ENCODE data around the gene TUNAR. TPM values are rescaled to one million over a fixed set of nuclear protein-coding genes. Genes with fewer than 3 reads are reported as not detected.

TUNAR gene
- total RNA-seq, 1 experiment from 2014 or later = not detected

GRCh38 chr14:95895720-95896119 lies 19.1 kb downstream of the TUNAR start:
- Histone ChIP-seq H4K20me1 (ENCODE audit: insufficient read depth) (no peaks in the 10 kb centered on the region), H3K9me2 (ENCODE audit: insufficient read depth) (no peaks in the 10 kb centered on the region), H2AFZ (no peak overlapping the region), H3K79me2 (ENCODE audit: low read depth) (no peaks in the 10 kb centered on the region), H3K27me3 (ENCODE audit: insufficient read depth, low read depth) (peaks cover 77% of the 10 kb centered on the region), H3K9me3 (ENCODE audit: insufficient read depth, low read depth) (no peaks in the 10 kb centered on the region), H3K4me2 (no peak overlapping the region), H3K4me3 (no peak overlapping the region), H3K36me3 (ENCODE audit: low read depth) (no peaks in the 10 kb centered on the region), H3K4me1 (replicated peaks; ENCODE audit: insufficient read depth) (no peaks in the 10 kb centered on the region), H3F3A (ENCODE audit: insufficient read depth, low read depth) (no peaks in the 10 kb centered on the region), H3K27ac (no peak overlapping the region)
- DNase-seq = no peak
- intact Hi-C loops (cut with micrococcal nuclease; ENCODE audit: unreplicated experiment) = no loop called here
- TF ChIP-seq CTCF (conservative IDR thresholded peaks at IDR 0.05) = peak; percentile 43; the same call in 1 of the 2 replicates
- TF ChIP-seq EZH2 (IDR thresholded peaks at IDR 0.05; ENCODE audit: low read depth) = no peak
- POLR2A ChIA-PET (ENCODE audit: unreplicated experiment) = no interaction called here
- CTCF ChIA-PET = no interaction called here
- BruUV-seq (replicated peaks) = no TSS peak

GRCh38 chr14:95896498-95897135 lies 20.0 kb downstream of the TUNAR start:
- H3K79me2 ChIP-seq (ENCODE audit: low read depth) = no peaks in the 10 kb centered on the region
- no peak overlapping the region for H3K4me3 ChIP-seq
- H3F3A ChIP-seq (ENCODE audit: insufficient read depth, low read depth) = no peaks in the 10 kb centered on the region
- TF ChIP-seq EZH2 (IDR thresholded peaks at IDR 0.05; ENCODE audit: low read depth) (no peak), CTCF (conservative IDR thresholded peaks at IDR 0.05) (no peak)
- H2AFZ ChIP-seq = no peak overlapping the region
- no peaks in the 10 kb centered on the region for H3K9me2 ChIP-seq (ENCODE audit: insufficient read depth)
- BruUV-seq (replicated peaks) = no TSS peak
- POLR2A ChIA-PET (ENCODE audit: unreplicated experiment) = no interaction called here
- H3K27me3 ChIP-seq (ENCODE audit: insufficient read depth, low read depth) = peaks cover 71% of the 10 kb centered on the region
- H3K4me1 ChIP-seq (replicated peaks; ENCODE audit: insufficient read depth) = no peaks in the 10 kb centered on the region
- DNase-seq = no peak
- H3K9me3 ChIP-seq (ENCODE audit: insufficient read depth, low read depth) = no peaks in the 10 kb centered on the region
- H3K27ac ChIP-seq = no peak overlapping the region
- CTCF ChIA-PET = no interaction called here
- no peaks in the 10 kb centered on the region for H3K36me3 ChIP-seq (ENCODE audit: low read depth)
- no peaks in the 10 kb centered on the region for H4K20me1 ChIP-seq (ENCODE audit: insufficient read depth)
- no peak overlapping the region for H3K4me2 ChIP-seq
- intact Hi-C loops (cut with micrococcal nuclease; ENCODE audit: unreplicated experiment) = no loop called here

GRCh38 chr14:95897280-95897679 lies 20.6 kb downstream of the TUNAR start:
- BruUV-seq (replicated peaks) = no TSS peak
- peaks cover 68% of the 10 kb centered on the region for H3K27me3 ChIP-seq (ENCODE audit: insufficient read depth, low read depth)
- H3K27ac ChIP-seq = no peak overlapping the region
- H3K79me2 ChIP-seq (ENCODE audit: low read depth) = no peaks in the 10 kb centered on the region
- no peak overlapping the region for H2AFZ ChIP-seq
- H3K36me3 ChIP-seq (ENCODE audit: low read depth) = no peaks in the 10 kb centered on the region
- H3K4me1 ChIP-seq (replicated peaks; ENCODE audit: insufficient read depth) = no peaks in the 10 kb centered on the region
- H3K9me3 ChIP-seq (ENCODE audit: insufficient read depth, low read depth) = no peaks in the 10 kb centered on the region
- no peak overlapping the region for H3K4me2 ChIP-seq
- H3K9me2 ChIP-seq (ENCODE audit: insufficient read depth) = no peaks in the 10 kb centered on the region
- DNase-seq = no peak
- TF ChIP-seq EZH2 (IDR thresholded peaks at IDR 0.05; ENCODE audit: low read depth) (no peak), CTCF (conservative IDR thresholded peaks at IDR 0.05) (no peak)
- H3F3A ChIP-seq (ENCODE audit: insufficient read depth, low read depth) = no peaks in the 10 kb centered on the region
- intact Hi-C loops (cut with micrococcal nuclease; ENCODE audit: unreplicated experiment) = no loop called here
- H4K20me1 ChIP-seq (ENCODE audit: insufficient read depth) = no peaks in the 10 kb centered on the region
- H3K4me3 ChIP-seq = no peak overlapping the region
- ChIA-PET CTCF (no interaction called here), POLR2A (ENCODE audit: unreplicated experiment) (no interaction called here)

Data from PC-9 (cell line).